ENCODE results near the gene GNAS-AS1.

- TF ChIP-seq CTCF (IDR thresholded peaks at IDR 0.05) (no peak), POLR2A (IDR thresholded peaks at IDR 0.05) (no peak)
Measured at GRCh38 chr20:58817748-58818147, 33.0 kb downstream of the GNAS-AS1 start.

Data from thyroid gland (tissue), 4 donors.